Measurements from ENCODE around the gene COL19A1. TPM values are rescaled to one million over a fixed set of nuclear protein-coding genes. Genes with fewer than 3 reads are reported as not detected.
"Not testable (repeated sequence)": the region's sequence is repeated elsewhere in the genome, so short reads cannot be mapped to it uniquely, and the experiment has no call there.

Gene COL19A1
- total RNA-seq, 1 donor, result under 0.01 TPM

- no peak for DNase-seq (ENCODE audit: low read depth in 2 of 3, low spot score in 2 of 3)
Measured at GRCh38 chr6:69865126-69865525, 1.2 kb upstream of the COL19A1 start.

GRCh38 chr6:69866770-69867638 is 648 bp downstream of the COL19A1 start:
- peak; percentile 25 to 63 (median 54) for DNase-seq (ENCODE audit: low read depth in 2 of 3, low spot score in 2 of 3)

- DNase-seq (ENCODE audit: low read depth in 2 of 3, low spot score in 2 of 3), result no peak
Measured at GRCh38 chr6:69867639-69867976, 1.3 kb downstream of the COL19A1 start.

- DNase-seq (ENCODE audit: low read depth in 2 of 3, low spot score in 2 of 3), result no peak
Measured at GRCh38 chr6:69868252-69868804, 2.0 kb downstream of the COL19A1 start.

GRCh38 chr6:69868961-69869360 is 2.6 kb downstream of the COL19A1 start:
- no peak for DNase-seq (ENCODE audit: low read depth in 2 of 3, low spot score in 2 of 3)

GRCh38 chr6:69871107-69871506 is 4.8 kb downstream of the COL19A1 start:
- DNase-seq (ENCODE audit: low read depth in 2 of 3, low spot score in 2 of 3), result no peak

GRCh38 chr6:69873291-69873690 is 6.9 kb downstream of the COL19A1 start:
- no peak for DNase-seq (ENCODE audit: low read depth in 2 of 3, low spot score in 2 of 3)

- DNase-seq (ENCODE audit: low read depth in 2 of 3, low spot score in 2 of 3), result no peak
Measured at GRCh38 chr6:69875715-69876114, 9.4 kb downstream of the COL19A1 start.

GRCh38 chr6:69878795-69879194 is 12.4 kb downstream of the COL19A1 start:
- DNase-seq (ENCODE audit: low read depth in 2 of 3, low spot score in 2 of 3), result no peak

GRCh38 chr6:69880601-69881000 is 14.2 kb downstream of the COL19A1 start:
- no peak for DNase-seq (ENCODE audit: low read depth in 2 of 3, low spot score in 2 of 3)

GRCh38 chr6:69881322-69882151 is 15.2 kb downstream of the COL19A1 start:
- peak in 1 of 3 donors; percentile 70 for DNase-seq (ENCODE audit: low read depth in 2 of 3, low spot score in 2 of 3)

GRCh38 chr6:69883551-69883950 is 17.2 kb downstream of the COL19A1 start:
- DNase-seq (ENCODE audit: low read depth in 2 of 3, low spot score in 2 of 3), result no peak

GRCh38 chr6:69884231-69884630 is 17.9 kb downstream of the COL19A1 start:
- DNase-seq (ENCODE audit: low read depth in 2 of 3, low spot score in 2 of 3), result no peak

GRCh38 chr6:69887026-69887425 is 20.7 kb downstream of the COL19A1 start:
- no peak for DNase-seq (ENCODE audit: low read depth in 2 of 3, low spot score in 2 of 3)

- no peak for DNase-seq (ENCODE audit: low read depth in 2 of 3, low spot score in 2 of 3)
Measured at GRCh38 chr6:69887714-69888345, 21.5 kb downstream of the COL19A1 start.

- no peak for DNase-seq (ENCODE audit: low read depth in 2 of 3, low spot score in 2 of 3)
Measured at GRCh38 chr6:69888482-69889233, 22.3 kb downstream of the COL19A1 start.

- DNase-seq (ENCODE audit: low read depth in 2 of 3, low spot score in 2 of 3), result not testable (repeated sequence)
Measured at GRCh38 chr6:69889234-69889974, 23.0 kb downstream of the COL19A1 start.

GRCh38 chr6:69892561-69892960 is 26.2 kb downstream of the COL19A1 start:
- DNase-seq (ENCODE audit: low read depth in 2 of 3, low spot score in 2 of 3), result not testable (repeated sequence)

GRCh38 chr6:69893266-69893665 is 26.9 kb downstream of the COL19A1 start:
- not testable (repeated sequence) for DNase-seq (ENCODE audit: low read depth in 2 of 3, low spot score in 2 of 3)
